SH-SY5Y (cell line): ENCODE measurements around the gene BANF2.

ENCODE experiments used
- GATA2 ChIP-seq: IDR thresholded peaks from 2 replicates; pipeline ENCODE4 v1.6.1; 2011; ENCODE audit warnings: mild to moderate bottlenecking, low read depth, low read length
- GATA3 ChIP-seq: IDR thresholded peaks from 2 replicates; pipeline ENCODE4 v1.6.1; 2011; ENCODE audit warnings: low read depth, mild to moderate bottlenecking, low read length, moderate library complexity

GRCh38 chr20:17694767-17695166 lies 5.0 kb upstream of the BANF2 start:
- TF ChIP-seq GATA3 (no peak), GATA2 (no peak)
